H9 (cell line): ENCODE measurements around the gene KAZALD1. TPM values are rescaled to one million over a fixed set of nuclear protein-coding genes. Genes with fewer than 3 reads are reported as not detected.

Experiments
- DNase-seq: peaks from one replicate; pipeline ENCODE4 v3.0.0-alpha.2; 2017
- H2AFZ ChIP-seq: one replicate; pipeline ENCODE4 v1.6.1; 2013; ENCODE audit warnings: mild to moderate bottlenecking, low read length, control low read depth, moderate library complexity
- H2AK5ac ChIP-seq: 2 replicates; pipeline ENCODE4 v1.6.1; 2013; ENCODE audit warnings: low read length, control low read depth, mixed read lengths; ENCODE audit not compliant: insufficient read length
- H2BK120ac ChIP-seq: one replicate; pipeline ENCODE4 v1.6.1; 2013; ENCODE audit warnings: low read depth, mild to moderate bottlenecking, low read length, control low read depth, inconsistent platforms; ENCODE audit not compliant: poor library complexity, severe bottlenecking
- H2BK12ac ChIP-seq: 2 replicates; pipeline ENCODE4 v1.6.1; 2013; ENCODE audit warnings: low read length, control low read depth, mixed read lengths, low read depth; ENCODE audit not compliant: insufficient read length
- H2BK15ac ChIP-seq: 2 replicates; pipeline ENCODE4 v1.6.1; 2013; ENCODE audit warnings: low read depth, low read length, control low read depth
- H2BK20ac ChIP-seq: one replicate; pipeline ENCODE4 v1.6.1; 2013; ENCODE audit warnings: low read depth, mild to moderate bottlenecking, low read length, control low read depth, inconsistent platforms; ENCODE audit not compliant: poor library complexity, severe bottlenecking
- H2BK5ac ChIP-seq: 2 replicates; pipeline ENCODE4 v1.6.1; 2013; ENCODE audit warnings: low read length, control low read depth, mixed read lengths; ENCODE audit not compliant: insufficient read length
- H3K14ac ChIP-seq: 2 replicates; pipeline ENCODE4 v1.6.1; 2013; ENCODE audit warnings: low read length, control low read depth; ENCODE audit not compliant: insufficient read depth
- H3K18ac ChIP-seq: 2 replicates; pipeline ENCODE4 v1.6.1; 2013; ENCODE audit warnings: low read depth, mild to moderate bottlenecking, mixed read lengths, low read length, control low read depth; ENCODE audit not compliant: insufficient read length
- H3K23ac ChIP-seq: 2 replicates; pipeline ENCODE4 v1.6.1; 2013; ENCODE audit warnings: low read length, control low read depth, mixed read lengths, low read depth; ENCODE audit not compliant: insufficient read length
- H3K23me2 ChIP-seq: 2 replicates; pipeline ENCODE4 v1.6.1; 2013; ENCODE audit warnings: low read depth, mild to moderate bottlenecking, mixed read lengths, low read length, control low read depth; ENCODE audit not compliant: insufficient read length, poor library complexity, severe bottlenecking
- H3K27ac ChIP-seq: 2 replicates; pipeline ENCODE4 v1.5.1; 2013; ENCODE audit warnings: low read length, control low read depth, mixed read lengths, low read depth; ENCODE audit not compliant: insufficient read length
- H3K27me3 ChIP-seq: 2 replicates; pipeline ENCODE4 v1.6.1; 2013; ENCODE audit warnings: low read length, control low read depth, inconsistent platforms; ENCODE audit not compliant: insufficient read depth
- H3K4ac ChIP-seq: 2 replicates; pipeline ENCODE4 v1.6.1; 2013; ENCODE audit warnings: low read depth, mild to moderate bottlenecking, control low read depth, inconsistent platforms, low read length, moderate library complexity
- H3K4me1 ChIP-seq: 2 replicates; pipeline ENCODE4 v1.6.1; 2013; ENCODE audit warnings: low read length, control low read depth, inconsistent platforms; ENCODE audit not compliant: insufficient read depth
- H3K4me2 ChIP-seq: 2 replicates; pipeline ENCODE4 v1.6.1; 2013; ENCODE audit warnings: low read length, control low read depth, mixed read lengths; ENCODE audit not compliant: insufficient read length, insufficient read depth
- H3K56ac ChIP-seq: 2 replicates; pipeline ENCODE4 v1.6.1; 2013; ENCODE audit warnings: low read depth, mild to moderate bottlenecking, mixed read lengths, low read length, control low read depth; ENCODE audit not compliant: insufficient read length
- H3K79me1 ChIP-seq: 2 replicates; pipeline ENCODE4 v1.6.1; 2013; ENCODE audit warnings: low read depth, mild to moderate bottlenecking, moderate library complexity, low read length, control low read depth, inconsistent platforms; ENCODE audit not compliant: insufficient read depth, poor library complexity, severe bottlenecking
- H3K79me2 ChIP-seq: 2 replicates; pipeline ENCODE4 v1.6.1; 2013; ENCODE audit warnings: low read length, control low read depth, inconsistent platforms; ENCODE audit not compliant: insufficient read depth
- H3K9ac ChIP-seq: 2 replicates; pipeline ENCODE4 v1.6.1; 2013; ENCODE audit warnings: low read length, control low read depth, mixed read lengths; ENCODE audit not compliant: insufficient read length; ENCODE audit errors: extremely low read depth
- H3K9me3 ChIP-seq: one replicate; pipeline ENCODE4 v1.6.1; 2013; ENCODE audit warnings: low read depth, low read length, inconsistent platforms; ENCODE audit not compliant: control insufficient read depth
- H3T11ph ChIP-seq: one replicate; pipeline ENCODE4 v1.6.1; 2013; ENCODE audit warnings: mild to moderate bottlenecking, low read length, control low read depth, inconsistent platforms
- H4K20me1 ChIP-seq: one replicate; pipeline ENCODE4 v1.6.1; 2013; ENCODE audit not compliant: control insufficient read depth, insufficient read length, insufficient read depth
- H4K5ac ChIP-seq: 2 replicates; pipeline ENCODE4 v1.6.1; 2013; ENCODE audit warnings: low read depth, mild to moderate bottlenecking, mixed read lengths, low read length, control low read depth; ENCODE audit not compliant: insufficient read length
- H4K8ac ChIP-seq: replicated peaks from 2 replicates; pipeline ENCODE4 v1.6.1; 2013; ENCODE audit warnings: low read length, control low read depth, mixed read lengths, low read depth; ENCODE audit not compliant: insufficient read length
- H4K91ac ChIP-seq: 2 replicates; pipeline ENCODE4 v1.6.1; 2013; ENCODE audit warnings: low read depth, mild to moderate bottlenecking, moderate library complexity, mixed read lengths, low read length, control low read depth; ENCODE audit not compliant: insufficient read length
- H3K27ac Mint-ChIP-seq, 3 experiments: 2 replicates in 2 of 3; 3 replicates in 1 of 3; pipeline ENCODE4 v1.8.0; 2020 to 2021; ENCODE audit warnings: mixed read lengths in 3 of 3, mild to moderate bottlenecking in 1 of 3, moderate library complexity in 1 of 3
- H3K27me3 Mint-ChIP-seq: 2 replicates; pipeline ENCODE4 v1.8.0; 2021; ENCODE audit warnings: low read depth, mild to moderate bottlenecking, moderate library complexity, mixed read lengths
- H3K36me3 Mint-ChIP-seq, 3 experiments: 2 replicates in 2 of 3; 3 replicates in 1 of 3; pipeline ENCODE4 v1.8.0; 2020 to 2021; ENCODE audit warnings: low read depth in 3 of 3, mixed read lengths in 3 of 3; ENCODE audit not compliant: insufficient read depth in 1 of 3
- H3K4me1 Mint-ChIP-seq, 2 experiments: 2 replicates each; pipeline ENCODE4 v1.8.0; 2020; ENCODE audit warnings: mixed read lengths in 2 of 2
- H3K4me3 Mint-ChIP-seq, 2 experiments: 2 replicates in 1 of 2; 3 replicates in 1 of 2; pipeline ENCODE4 v1.8.0; 2020 to 2021; ENCODE audit warnings: mild to moderate bottlenecking in 2 of 2, mixed read lengths in 2 of 2, moderate library complexity in 1 of 2
- H3K9me3 Mint-ChIP-seq, 2 experiments: 2 replicates in 1 of 2; 3 replicates in 1 of 2; pipeline ENCODE4 v1.8.0; 2020; ENCODE audit warnings: mild to moderate bottlenecking in 2 of 2, mixed read lengths in 2 of 2, moderate library complexity in 1 of 2
- WGBS: extraction: QIAGEN DNeasy Blood & Tissue Kit; methylation state at CpG from one replicate; pipeline ENCODE4 v1.1.7; 2013; ENCODE audit warnings: missing lambda C conversion rate, low lambda C conversion rate, mixed read lengths; ENCODE audit not compliant: insufficient read length; ENCODE audit errors: extremely low coverage; 5-methylcytosine and 5-hydroxymethylcytosine counted together
- total RNA-seq: library from RNA; stranded (reverse); gene quantifications from 2 replicates; pipeline ENCODE4 v1.2.1, GENCODE V29; 2021
- TF ChIP-seq, protein P1 (sequence below): fragments of 200-600 bp; sonication (generic); conservative IDR thresholded peaks from 3 replicates; pipeline ENCODE4 v1.8.0; 2021; ENCODE audit warnings: antibody characterized with exemption, mild to moderate bottlenecking

Gene KAZALD1
- total RNA-seq, 1 experiment from 2014 or later, result 2.9 TPM

- Histone ChIP-seq H4K5ac (no peak overlapping the region), H3T11ph (no peak overlapping the region), H3K79me1 (no peaks in the 10 kb centered on the region), H4K8ac (no peak overlapping the region), H3K4me2 (peak overlapping the region; percentile 61), H3K18ac (no peak overlapping the region), H2BK5ac (no peak overlapping the region), H4K20me1 (no peaks in the 10 kb centered on the region), H4K91ac (no peak overlapping the region), H3K9me3 (no peaks in the 10 kb centered on the region), H2BK120ac (no peak overlapping the region), H3K4ac (no peak overlapping the region), H3K56ac (no peak overlapping the region), H3K9ac (no peak overlapping the region), H3K4me1 (no peaks in the 10 kb centered on the region), H3K23me2 (peaks cover 10% of the 10 kb centered on the region), H3K27me3 (peaks cover 17% of the 10 kb centered on the region; the same call in 1 of the 2 replicates), H2BK20ac (no peak overlapping the region), H2BK12ac (no peak overlapping the region), H3K23ac (no peak overlapping the region), H2AK5ac (no peak overlapping the region), H2AFZ (no peak overlapping the region), H3K14ac (no peak overlapping the region), H3K27ac (no peak overlapping the region), H3K79me2 (no peaks in the 10 kb centered on the region), H2BK15ac (no peak overlapping the region)
- TF ChIP-seq, protein P1, sequence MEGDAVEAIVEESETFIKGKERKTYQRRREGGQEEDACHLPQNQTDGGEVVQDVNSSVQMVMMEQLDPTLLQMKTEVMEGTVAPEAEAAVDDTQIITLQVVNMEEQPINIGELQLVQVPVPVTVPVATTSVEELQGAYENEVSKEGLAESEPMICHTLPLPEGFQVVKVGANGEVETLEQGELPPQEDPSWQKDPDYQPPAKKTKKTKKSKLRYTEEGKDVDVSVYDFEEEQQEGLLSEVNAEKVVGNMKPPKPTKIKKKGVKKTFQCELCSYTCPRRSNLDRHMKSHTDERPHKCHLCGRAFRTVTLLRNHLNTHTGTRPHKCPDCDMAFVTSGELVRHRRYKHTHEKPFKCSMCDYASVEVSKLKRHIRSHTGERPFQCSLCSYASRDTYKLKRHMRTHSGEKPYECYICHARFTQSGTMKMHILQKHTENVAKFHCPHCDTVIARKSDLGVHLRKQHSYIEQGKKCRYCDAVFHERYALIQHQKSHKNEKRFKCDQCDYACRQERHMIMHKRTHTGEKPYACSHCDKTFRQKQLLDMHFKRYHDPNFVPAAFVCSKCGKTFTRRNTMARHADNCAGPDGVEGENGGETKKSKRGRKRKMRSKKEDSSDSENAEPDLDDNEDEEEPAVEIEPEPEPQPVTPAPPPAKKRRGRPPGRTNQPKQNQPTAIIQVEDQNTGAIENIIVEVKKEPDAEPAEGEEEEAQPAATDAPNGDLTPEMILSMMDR, result peak; percentile 94
- peak; percentile 91 for DNase-seq
- Mint-ChIP-seq H3K36me3 (no peaks in the 10 kb centered on the region), H3K9me3 (no peaks in the 10 kb centered on the region; a peak in 1 of 5 replicates), H3K27ac (no peak overlapping the region), H3K27me3 (peaks cover 80% of the 10 kb centered on the region), H3K4me3 (peak overlapping the region; percentile 48 to 72), H3K4me1 (peaks cover 13 to 25% of the 10 kb centered on the region in 2 experiments)
- no CpG with 5 or more reads among the region's 45 CpGs for WGBS
These were observed 43.0 kb upstream of the KAZALD1 start for GRCh38 chr10:101018600-101019439.
